ENCODE data around the gene ATAD3C.
A peak's percentile ranks its signal among the peaks of the same experiment; 100 is the strongest.
"Not testable (repeated sequence)": the region's sequence is repeated elsewhere in the genome, so short reads cannot be mapped to it uniquely, and the experiment has no call there.

Gene ATAD3C

DNA sequence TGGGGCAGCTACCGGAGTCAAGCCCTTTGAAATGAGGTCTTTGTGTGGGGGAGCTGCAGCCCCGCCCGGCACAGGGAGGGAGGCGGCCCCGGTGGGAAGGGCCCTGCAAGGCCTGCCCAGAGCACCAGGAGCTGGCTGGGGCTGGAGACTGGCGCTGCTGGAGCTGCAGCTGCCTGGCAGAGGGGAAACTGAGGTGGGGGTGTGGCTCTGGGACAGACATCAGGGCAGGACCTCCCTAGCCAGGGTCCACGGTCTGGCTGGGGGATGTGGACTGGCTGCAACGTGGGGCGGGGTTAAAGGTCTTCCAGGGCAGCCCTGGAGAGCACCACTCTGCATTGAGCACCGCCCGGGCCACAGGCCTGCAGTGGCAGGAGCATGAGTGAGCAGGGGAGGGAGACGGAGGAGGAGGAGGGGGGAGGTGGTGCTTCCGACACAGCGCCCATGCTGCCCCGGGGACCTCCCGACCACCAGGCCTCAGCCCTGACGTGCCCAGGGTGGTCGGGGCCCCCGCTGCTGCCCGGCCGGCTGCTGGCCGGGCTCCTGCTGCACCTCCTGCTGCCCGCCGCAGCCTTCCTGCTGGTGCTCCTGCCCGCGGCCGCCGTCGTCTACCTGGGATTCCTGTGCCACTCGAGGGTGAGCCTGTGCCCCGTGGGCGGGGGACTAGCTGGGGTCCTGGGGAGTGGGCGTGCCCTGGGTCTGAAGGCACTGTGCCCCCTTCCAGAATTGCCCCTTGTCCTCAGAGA is 23.6 kb upstream of the ATAD3C start:
- TF ChIP-seq, protein P1, sequence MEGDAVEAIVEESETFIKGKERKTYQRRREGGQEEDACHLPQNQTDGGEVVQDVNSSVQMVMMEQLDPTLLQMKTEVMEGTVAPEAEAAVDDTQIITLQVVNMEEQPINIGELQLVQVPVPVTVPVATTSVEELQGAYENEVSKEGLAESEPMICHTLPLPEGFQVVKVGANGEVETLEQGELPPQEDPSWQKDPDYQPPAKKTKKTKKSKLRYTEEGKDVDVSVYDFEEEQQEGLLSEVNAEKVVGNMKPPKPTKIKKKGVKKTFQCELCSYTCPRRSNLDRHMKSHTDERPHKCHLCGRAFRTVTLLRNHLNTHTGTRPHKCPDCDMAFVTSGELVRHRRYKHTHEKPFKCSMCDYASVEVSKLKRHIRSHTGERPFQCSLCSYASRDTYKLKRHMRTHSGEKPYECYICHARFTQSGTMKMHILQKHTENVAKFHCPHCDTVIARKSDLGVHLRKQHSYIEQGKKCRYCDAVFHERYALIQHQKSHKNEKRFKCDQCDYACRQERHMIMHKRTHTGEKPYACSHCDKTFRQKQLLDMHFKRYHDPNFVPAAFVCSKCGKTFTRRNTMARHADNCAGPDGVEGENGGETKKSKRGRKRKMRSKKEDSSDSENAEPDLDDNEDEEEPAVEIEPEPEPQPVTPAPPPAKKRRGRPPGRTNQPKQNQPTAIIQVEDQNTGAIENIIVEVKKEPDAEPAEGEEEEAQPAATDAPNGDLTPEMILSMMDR (IDR thresholded peaks at IDR 0.05; ENCODE audit: low read depth, low read length): no peak
- Histone ChIP-seq H3K4me3 (ENCODE audit: low read depth, low read length) (peak overlapping the region; percentile 34; the same call in 1 of the 2 replicates), H3K27ac (peak overlapping the region; percentile 77), H3K36me3 (no peaks in the 10 kb centered on the region), H3K27me3 (ENCODE audit: insufficient read depth, low read depth, severe bottlenecking) (no peaks in the 10 kb centered on the region), H3K9me3 (ENCODE audit: severe bottlenecking) (no peaks in the 10 kb centered on the region)
- DNase-seq: no peak

DNA sequence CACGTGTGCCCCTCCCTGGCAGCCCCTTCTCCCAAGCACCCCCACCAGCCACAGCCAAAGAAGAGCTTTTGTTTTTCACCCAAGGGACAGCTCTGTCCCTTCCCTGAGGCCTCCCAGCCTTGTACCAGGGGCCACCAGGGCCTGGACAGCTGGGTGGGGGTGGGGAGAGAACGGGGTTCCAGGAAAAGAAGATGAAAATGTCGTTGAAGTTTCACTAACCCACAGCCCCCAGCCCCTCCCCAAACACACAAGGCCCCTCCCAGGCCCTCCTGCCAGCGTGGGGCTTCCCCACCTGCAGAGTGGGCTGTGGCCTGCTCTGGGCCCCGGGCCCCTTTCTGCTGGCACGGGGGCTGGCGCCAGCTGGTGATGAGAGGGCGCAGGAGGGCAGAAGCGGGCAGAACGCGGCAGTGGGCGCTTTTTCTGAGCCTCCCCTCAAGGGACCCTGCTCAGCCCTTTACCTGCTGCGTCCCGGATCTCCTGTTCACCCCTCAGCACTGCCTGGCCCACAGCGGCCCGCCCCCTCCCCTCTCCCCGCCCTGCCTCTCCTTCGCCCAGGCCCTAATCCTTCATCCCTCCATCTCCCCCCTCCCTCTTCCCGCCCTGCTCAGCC is 22.9 kb upstream of the ATAD3C start:
- Histone ChIP-seq H3K4me3 (ENCODE audit: low read depth, low read length) (peak overlapping the region; percentile 34), H3K9me3 (ENCODE audit: severe bottlenecking) (no peaks in the 10 kb centered on the region), H3K27ac (peak overlapping the region; percentile 77), H3K27me3 (ENCODE audit: insufficient read depth, low read depth, severe bottlenecking) (no peaks in the 10 kb centered on the region), H3K36me3 (no peaks in the 10 kb centered on the region)
- DNase-seq: peak; percentile 84
- TF ChIP-seq, protein P1 (IDR thresholded peaks at IDR 0.05; ENCODE audit: low read depth, low read length): no peak

DNA sequence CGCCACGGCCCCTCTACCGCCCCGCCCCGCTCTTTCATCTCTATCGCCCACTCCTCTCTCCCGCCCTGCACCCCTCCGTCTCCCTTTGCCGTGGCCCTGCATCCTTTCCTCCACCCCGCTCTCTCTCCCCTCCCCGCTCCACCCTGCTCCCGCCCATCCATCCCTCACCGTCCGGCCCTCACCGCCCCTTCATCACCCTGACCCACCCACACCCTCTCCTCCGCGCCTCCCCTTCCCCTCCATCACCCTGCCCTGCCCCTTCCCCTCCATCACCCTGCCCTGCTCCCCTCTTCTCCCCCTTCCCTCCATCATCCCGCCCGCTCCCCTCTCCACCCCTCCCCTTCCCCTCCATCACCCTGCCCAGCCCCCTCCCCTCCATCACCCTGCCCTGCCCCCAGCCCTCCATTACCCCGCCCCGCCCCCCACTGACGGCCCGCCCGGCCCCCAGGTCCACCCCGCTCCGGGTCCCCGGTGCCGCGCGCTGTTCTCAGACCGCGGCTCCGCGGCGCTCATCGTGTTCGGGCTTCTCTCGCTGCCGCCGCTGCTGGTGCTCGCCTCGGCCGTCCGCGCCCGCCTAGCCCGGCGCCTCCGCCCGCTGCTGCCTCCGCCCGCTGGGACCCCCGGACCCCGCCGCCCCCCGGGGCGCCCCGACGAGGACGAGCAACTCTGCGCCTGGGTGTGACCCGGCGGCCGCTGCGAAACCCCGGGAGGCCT is 22.2 kb upstream of the ATAD3C start:
- H3K36me3 ChIP-seq: no peaks in the 10 kb centered on the region
- no peak for DNase-seq
- no peaks in the 10 kb centered on the region for H3K27me3 ChIP-seq (ENCODE audit: insufficient read depth, low read depth, severe bottlenecking)
- no peaks in the 10 kb centered on the region for H3K9me3 ChIP-seq (ENCODE audit: severe bottlenecking)
- peak overlapping the region; percentile 34 for H3K4me3 ChIP-seq (ENCODE audit: low read depth, low read length)
- H3K27ac ChIP-seq: no peak overlapping the region
- TF ChIP-seq, protein P1 (IDR thresholded peaks at IDR 0.05; ENCODE audit: low read depth, low read length): no peak

DNA sequence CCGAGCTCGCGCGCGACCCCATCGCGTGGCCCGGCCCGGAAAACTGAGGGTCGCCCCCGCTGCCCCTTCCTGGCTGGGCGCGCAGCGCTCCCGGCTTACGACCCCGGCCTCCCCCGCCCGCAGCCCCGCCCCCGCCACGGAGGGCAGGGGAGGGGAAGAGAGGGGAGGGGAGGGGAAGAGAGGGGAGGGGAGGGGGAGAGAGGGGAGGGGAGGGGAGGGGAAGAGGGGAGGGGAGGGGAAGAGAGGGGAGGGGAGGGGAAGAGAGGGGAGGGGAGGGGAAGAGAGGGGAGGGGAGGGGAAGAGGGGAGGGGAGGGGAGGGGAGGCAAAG is 21.7 kb upstream of the ATAD3C start:
- DNase-seq: no peak
- Histone ChIP-seq H3K27ac (no peak overlapping the region), H3K9me3 (ENCODE audit: severe bottlenecking) (no peaks in the 10 kb centered on the region), H3K27me3 (ENCODE audit: insufficient read depth, low read depth, severe bottlenecking) (no peaks in the 10 kb centered on the region), H3K4me3 (ENCODE audit: low read depth, low read length) (peak overlapping the region; percentile 34), H3K36me3 (no peaks in the 10 kb centered on the region)
- TF ChIP-seq, protein P1 (IDR thresholded peaks at IDR 0.05; ENCODE audit: low read depth, low read length): no peak

DNA sequence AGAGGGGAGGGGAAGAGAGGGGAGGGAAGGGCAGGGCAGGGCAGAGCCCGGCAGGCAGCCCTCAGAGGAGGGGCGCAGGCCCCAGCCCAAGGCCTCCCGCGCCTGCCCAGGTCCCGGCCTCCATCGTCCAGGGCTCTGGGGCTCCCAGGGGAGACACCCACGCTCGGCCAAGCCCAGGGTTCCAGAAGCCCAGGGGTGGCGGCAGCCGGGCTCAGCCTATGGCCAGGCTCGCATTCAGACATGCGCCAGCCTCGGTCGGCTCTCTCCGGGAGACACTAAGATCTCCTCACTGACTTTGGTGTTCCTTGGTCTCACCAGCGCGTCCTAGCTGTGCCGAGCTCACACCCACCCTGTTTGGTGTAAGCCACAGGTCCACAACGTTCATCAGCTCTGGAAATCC is 21.3 kb upstream of the ATAD3C start:
- TF ChIP-seq, protein P1 (IDR thresholded peaks at IDR 0.05; ENCODE audit: low read depth, low read length): no peak
- Histone ChIP-seq H3K27me3 (ENCODE audit: insufficient read depth, low read depth, severe bottlenecking) (no peaks in the 10 kb centered on the region), H3K27ac (no peak overlapping the region), H3K36me3 (no peaks in the 10 kb centered on the region), H3K9me3 (ENCODE audit: severe bottlenecking) (no peaks in the 10 kb centered on the region), H3K4me3 (ENCODE audit: low read depth, low read length) (no peak overlapping the region)
- no peak for DNase-seq

DNA sequence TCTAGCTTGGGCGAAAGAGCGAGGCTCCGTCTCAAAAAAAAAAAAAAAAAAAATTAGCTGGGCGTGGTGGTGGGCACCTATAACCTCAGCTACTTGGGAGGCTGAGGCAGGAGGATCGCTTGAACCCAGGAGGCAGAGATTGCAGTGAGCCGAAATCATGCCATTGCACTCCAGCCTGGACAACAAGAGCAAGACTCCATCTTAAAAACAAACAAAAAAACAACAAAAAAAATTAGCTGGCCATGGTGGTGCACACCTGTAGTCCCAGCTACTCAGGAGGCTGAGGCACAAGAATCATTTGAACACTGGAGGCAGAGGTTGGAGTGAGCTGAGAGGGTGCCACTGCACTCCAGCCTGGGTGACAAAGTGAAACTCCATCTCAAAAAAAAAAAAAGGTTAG is 20.5 kb upstream of the ATAD3C start:
- H3K27me3 ChIP-seq (ENCODE audit: insufficient read depth, low read depth, severe bottlenecking); DNase-seq; H3K4me3 ChIP-seq (ENCODE audit: low read depth, low read length); H3K27ac ChIP-seq; H3K36me3 ChIP-seq; H3K9me3 ChIP-seq (ENCODE audit: severe bottlenecking): not testable (repeated sequence)

All from WERI-Rb-1 (cell line).